ENCODE measurements around the gene LRRC51. TPM values are rescaled to one million over a fixed set of nuclear protein-coding genes. Genes with fewer than 3 reads are reported as not detected.

LRRC51 gene
- total and polyA plus RNA-seq, 2 of the 8 experiments (the other 6 are each of a cell fraction or from before 2014, with no cell fraction given) = 7.7 to 7.9 TPM

- TF ChIP-seq E2F6 (IDR thresholded peaks at IDR 0.05) = no peak
Observed at GRCh38 chr11:72103754-72104167, 23.1 kb downstream of the LRRC51 start (continued).
